HFFc6 (cell line): ENCODE data around the gene DKKL1. TPM values are rescaled to one million over a fixed set of nuclear protein-coding genes. Genes with fewer than 3 reads are reported as not detected.

Experiments
- DNase-seq: peaks from one replicate; pipeline ENCODE4 v3.0.0-alpha.2; 2018
- H3K27ac Mint-ChIP-seq: 2 replicates; pipeline ENCODE4 v1.8.0; 2020; ENCODE audit warnings: mild to moderate bottlenecking, mixed read lengths
- H3K27me3 Mint-ChIP-seq: 2 replicates; pipeline ENCODE4 v1.8.0; 2021; ENCODE audit warnings: mild to moderate bottlenecking, moderate library complexity, mixed read lengths; ENCODE audit not compliant: insufficient read depth
- H3K36me3 Mint-ChIP-seq: 2 replicates; pipeline ENCODE4 v1.8.0; 2021; ENCODE audit warnings: low read depth, mixed read lengths
- H3K4me1 Mint-ChIP-seq: 2 replicates; pipeline ENCODE4 v1.8.0; 2020; ENCODE audit warnings: low read depth, mixed read lengths
- H3K4me3 Mint-ChIP-seq: 2 replicates; pipeline ENCODE4 v1.8.0; 2020; ENCODE audit warnings: mild to moderate bottlenecking, moderate library complexity, mixed read lengths
- H3K9me3 Mint-ChIP-seq: 2 replicates; pipeline ENCODE4 v1.8.0; 2020; ENCODE audit warnings: mild to moderate bottlenecking, mixed read lengths
- CTCF ChIP-seq: fragments of 200-600 bp; sonication (generic); IDR thresholded peaks from 2 replicates; pipeline ENCODE4 v1.5.0; 2021; ENCODE audit warnings: antibody characterized with exemption, mild to moderate bottlenecking
- total RNA-seq, 6 experiments: library from RNA; stranded (reverse); fragmentation: NEBNext Ultra II Directional; extraction: Animal tissue kit (Norgen Biotek cat#: 25700); gene quantifications; 2 replicates in 1 of 6; 3 replicates in 5 of 6; pipeline ENCODE4 v1.2.3, GENCODE V29; 2021

DKKL1 gene
- total RNA-seq, 6 experiments from 2014 or later = not detected

GRCh38 chr19:49422407-49423070 lies 58.9 kb downstream of the DKKL1 start:
- Mint-ChIP-seq H3K9me3 (no peaks in the 10 kb centered on the region), H3K27ac (no peak overlapping the region), H3K4me3 (peak overlapping the region; percentile 25; the same call in 1 of the 2 replicates), H3K27me3 (peaks cover 83% of the 10 kb centered on the region), H3K36me3 (no peaks in the 10 kb centered on the region; the same call in 1 of the 2 replicates), H3K4me1 (peaks cover 11% of the 10 kb centered on the region)
- DNase-seq = no peak
- peak; percentile 39 for TF ChIP-seq CTCF

- Mint-ChIP-seq H3K9me3 (no peaks in the 10 kb centered on the region), H3K36me3 (no peaks in the 10 kb centered on the region; the same call in 1 of the 2 replicates), H3K27ac (no peak within 1 kb of the TSS), H3K27me3 (peaks cover 82% of the 10 kb centered on the region), H3K4me3 (peak within 1 kb of the TSS; percentile 25; the same call in 1 of the 2 replicates), H3K4me1 (peaks cover 11% of the 10 kb centered on the region)
- DNase-seq = no peak
- no peak for TF ChIP-seq CTCF
Observed at GRCh38 chr19:49423071-49423984, 59.7 kb downstream of the DKKL1 start, which contains the start of gene PTH2. Gene PTH2, minus strand, starts transcription at chr19:49423441. Its CDS starts 102 bp downstream, at chr19:49423339.

DNA sequence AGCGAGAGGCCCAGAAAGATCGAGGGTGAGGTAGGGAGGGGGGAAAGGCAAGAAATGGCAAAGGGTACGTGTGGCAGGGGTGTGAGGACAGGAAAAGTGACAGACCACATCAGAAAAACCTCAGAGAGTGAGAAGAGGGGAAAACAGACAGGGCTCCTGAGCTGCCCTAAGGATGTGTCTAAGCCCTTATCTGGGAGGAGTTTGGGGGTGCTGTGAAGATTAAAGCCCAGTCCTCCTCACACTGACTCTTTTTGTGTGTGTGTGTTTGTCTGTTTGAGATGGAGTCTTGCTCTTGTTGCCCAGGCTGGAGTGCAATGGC lies 60.3 kb downstream of the DKKL1 start:
- Mint-ChIP-seq H3K27me3 (peaks cover 81% of the 10 kb centered on the region), H3K9me3 (no peaks in the 10 kb centered on the region), H3K27ac (no peak overlapping the region), H3K4me1 (peaks cover 11% of the 10 kb centered on the region), H3K4me3 (no peak overlapping the region; the same call in 1 of the 2 replicates), H3K36me3 (no peaks in the 10 kb centered on the region; the same call in 1 of the 2 replicates)
- no peak for DNase-seq
- no peak for TF ChIP-seq CTCF

Other genes starting within 250 kb of the DKKL1 start
- gene LIN7B, start 249.5 kb upstream of the DKKL1 start, total RNA-seq = 10 to 100 TPM in 4 of 6 experiments, 1 to 10 TPM in 2; 9.3 to 12.7 (median 10.2) TPM
- 1 to 10 TPM in 1 of 6 experiments, under 1 TPM in 5; 0.60 to 1.1 (median 0.71) TPM for gene C19orf73, start 244.7 kb upstream of the DKKL1 start, total RNA-seq
- gene PPFIA3, start 244.3 kb upstream of the DKKL1 start, total RNA-seq = 1 to 10 TPM; 1.9 to 2.4 (median 2.3) TPM
- gene HRC, start 208.5 kb upstream of the DKKL1 start, total RNA-seq = not detected
- 10 to 100 TPM; 25.5 to 32.5 (median 30.5) TPM for gene TRPM4, start 206.1 kb upstream of the DKKL1 start, total RNA-seq
- gene SLC6A16, start 38.7 kb upstream of the DKKL1 start, total RNA-seq = under 1 TPM in 5 of 6 experiments, not detected in 1; 0.26 to 0.53 (median 0.40) TPM
- not detected for gene CD37, start 28.5 kb upstream of the DKKL1 start, total RNA-seq
- 10 to 100 TPM; 16.5 to 23.1 (median 20.8) TPM for gene TEAD2, start 1.5 kb upstream of the DKKL1 start, total RNA-seq
- gene KASH5, start 24.4 kb downstream of the DKKL1 start, total RNA-seq = not detected
- gene PTH2, start 59.6 kb downstream of the DKKL1 start, total RNA-seq = not detected
- gene GFY, start 61.5 kb downstream of the DKKL1 start, total RNA-seq = not detected
- under 1 TPM in 5 of 6 experiments, not detected in 1; 0.05 to 0.17 (median 0.09) TPM for gene SLC17A7, start 77.7 kb downstream of the DKKL1 start, total RNA-seq
- 10 to 100 TPM; 55.8 to 65.6 (median 57.5) TPM for gene PIH1D1, start 87.9 kb downstream of the DKKL1 start, total RNA-seq
- 10 to 100 TPM; 13.9 to 23.0 (median 19.8) TPM for gene ALDH16A1, start 89.3 kb downstream of the DKKL1 start, total RNA-seq
- 10 to 100 TPM in 2 of 6 experiments, 1 to 10 TPM in 4; 4.9 to 12.5 (median 9.4) TPM for gene FLT3LG, start 110.3 kb downstream of the DKKL1 start, total RNA-seq
- gene RPL13A, start 123.7 kb downstream of the DKKL1 start, total RNA-seq = 1,000 to 10,000 TPM; 2,015 to 2,373 (median 2,179) TPM
- gene RPS11, start 132.6 kb downstream of the DKKL1 start, total RNA-seq = 1,000 to 10,000 TPM; 1,343 to 1,545 (median 1,429) TPM
- gene FCGRT, start 148.8 kb downstream of the DKKL1 start, total RNA-seq = 10 to 100 TPM; 33.2 to 39.3 (median 37.4) TPM
- 100 to 1,000 TPM; 117 to 316 (median 287) TPM for gene RCN3, start 164.1 kb downstream of the DKKL1 start, total RNA-seq
- 10 to 100 TPM; 66.0 to 79.7 (median 72.4) TPM for gene NOSIP, start 216.7 kb downstream of the DKKL1 start, total RNA-seq
- under 1 TPM; 0.33 to 0.69 (median 0.42) TPM for gene PRRG2, start 217.4 kb downstream of the DKKL1 start, total RNA-seq
- 10 to 100 TPM; 23.3 to 26.2 (median 24.3) TPM for gene PRR12, start 227.3 kb downstream of the DKKL1 start, total RNA-seq